CD4-positive, alpha-beta T cell treated with Interferon gamma for 1 hour (primary cell): Measurements from ENCODE around the gene PID1.
"Not testable (repeated sequence)": the region's sequence is repeated elsewhere in the genome, so short reads cannot be mapped to it uniquely, and the experiment has no call there.

ENCODE experiments used
- DNase-seq: peaks from one replicate; pipeline ENCODE4 v3.0.0-alpha.2; 2020

PID1 gene

GRCh38 chr2:229206548-229206947, 64.5 kb downstream of the PID1 start:
- DNase-seq: no peak

DNA sequence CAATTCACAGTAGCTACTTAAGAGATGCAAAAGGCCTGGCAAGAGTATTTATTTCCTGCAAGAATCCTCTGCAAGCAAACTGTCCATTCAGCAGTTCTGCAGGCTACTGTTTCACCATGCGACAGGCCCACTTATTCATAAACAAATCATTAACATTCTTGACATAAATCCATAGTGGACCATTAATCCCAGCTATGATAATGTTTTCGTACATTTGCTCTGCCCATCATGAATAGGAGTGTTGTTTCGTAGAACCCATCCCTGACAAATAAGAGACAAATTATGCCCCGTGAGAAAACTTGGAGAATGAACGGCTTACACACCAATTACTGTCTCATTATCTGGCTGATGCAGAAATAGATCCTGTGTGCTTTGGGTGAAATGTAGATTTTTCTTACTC, 65.4 kb downstream of the PID1 start:
- no peak for DNase-seq

- DNase-seq: no peak
Observed at GRCh38 chr2:229202646-229203045, 68.4 kb downstream of the PID1 start.

DNA sequence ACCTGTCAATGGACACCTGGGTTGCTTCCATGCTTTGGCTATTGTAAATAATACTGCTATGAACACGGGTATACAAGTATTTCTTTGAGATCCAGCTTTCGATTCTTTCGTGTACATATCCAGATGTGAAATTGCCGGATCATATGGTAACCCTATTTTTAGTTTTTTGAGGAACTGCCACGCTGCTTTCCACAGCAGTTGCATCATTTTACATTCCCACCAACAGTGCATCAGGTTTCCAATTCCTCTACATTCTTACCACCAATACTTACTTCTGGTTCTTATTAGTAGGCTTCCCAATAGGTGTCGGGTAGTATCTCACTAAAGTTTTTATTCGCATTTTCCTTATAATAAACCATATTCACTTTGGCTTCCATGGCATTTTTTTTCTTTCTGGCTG, 69.6 kb downstream of the PID1 start:
- DNase-seq: no peak

DNA sequence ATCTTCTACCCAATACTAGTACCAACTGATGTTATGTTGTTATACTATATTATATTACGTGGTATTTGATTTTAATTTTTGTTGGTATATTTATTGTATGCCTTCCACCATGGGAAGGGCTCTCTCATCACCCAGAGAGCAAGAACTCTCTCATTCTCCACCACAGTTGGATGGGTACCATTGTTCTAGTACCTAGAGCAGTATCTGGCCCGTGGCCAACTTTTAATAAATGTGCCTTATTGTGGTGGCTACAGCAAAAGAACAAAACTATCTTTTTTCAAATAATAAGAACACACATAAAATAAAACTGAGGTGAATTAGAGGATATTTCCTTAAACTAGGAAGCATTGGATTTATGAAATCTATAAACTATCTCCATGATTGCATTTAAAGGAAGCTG, 71.8 kb downstream of the PID1 start:
- no peak for DNase-seq

- no peak for DNase-seq
Observed at GRCh38 chr2:229196448-229196847, 74.6 kb downstream of the PID1 start.

- no peak for DNase-seq
Observed at GRCh38 chr2:229195346-229195947, 75.6 kb downstream of the PID1 start.

DNA sequence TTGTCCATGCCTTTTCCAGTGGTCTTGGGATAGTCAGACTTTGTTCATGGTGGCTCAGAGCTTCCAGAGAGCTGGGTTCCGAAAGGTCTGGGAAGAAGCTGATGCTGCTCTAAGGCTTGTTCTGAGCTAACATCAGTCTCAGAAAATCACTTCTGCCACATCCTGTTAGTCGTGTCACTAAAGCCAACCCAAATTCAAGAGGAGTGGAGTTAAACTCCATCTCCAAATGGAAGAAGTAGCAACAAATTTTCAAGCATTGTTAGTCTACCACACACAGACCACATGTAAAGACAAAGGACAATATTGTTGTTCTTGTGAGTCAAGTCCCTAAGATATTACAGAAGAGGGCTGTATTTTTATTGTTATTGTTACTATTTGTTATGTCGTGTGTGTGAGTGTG, 77.8 kb downstream of the PID1 start:
- no peak for DNase-seq

- DNase-seq: no peak
Observed at GRCh38 chr2:229191413-229191812, 79.7 kb downstream of the PID1 start.

DNA sequence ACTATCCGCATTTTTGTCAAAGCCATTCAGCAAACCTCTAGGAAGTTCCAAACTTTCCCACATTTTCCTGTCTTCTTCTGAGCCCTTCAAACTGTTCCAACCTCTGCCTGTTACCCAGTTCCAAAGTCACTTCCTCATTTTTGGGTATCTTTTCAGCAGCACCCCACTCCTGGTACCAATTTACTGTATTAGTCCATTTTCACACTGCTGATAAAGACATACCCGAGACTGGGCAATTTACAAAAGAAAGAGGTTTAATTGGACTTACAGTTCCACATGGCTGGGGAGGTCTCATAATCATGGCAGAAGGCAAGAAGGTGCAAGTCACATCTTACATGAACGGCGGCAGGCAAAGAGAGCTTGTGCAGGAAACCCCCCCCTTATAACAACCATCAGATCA, 84.0 kb downstream of the PID1 start:
- DNase-seq: not testable (repeated sequence)

GRCh38 chr2:229181641-229182040, 89.4 kb downstream of the PID1 start:
- DNase-seq: no peak

GRCh38 chr2:229180658-229181057, 90.4 kb downstream of the PID1 start:
- DNase-seq: no peak

DNA sequence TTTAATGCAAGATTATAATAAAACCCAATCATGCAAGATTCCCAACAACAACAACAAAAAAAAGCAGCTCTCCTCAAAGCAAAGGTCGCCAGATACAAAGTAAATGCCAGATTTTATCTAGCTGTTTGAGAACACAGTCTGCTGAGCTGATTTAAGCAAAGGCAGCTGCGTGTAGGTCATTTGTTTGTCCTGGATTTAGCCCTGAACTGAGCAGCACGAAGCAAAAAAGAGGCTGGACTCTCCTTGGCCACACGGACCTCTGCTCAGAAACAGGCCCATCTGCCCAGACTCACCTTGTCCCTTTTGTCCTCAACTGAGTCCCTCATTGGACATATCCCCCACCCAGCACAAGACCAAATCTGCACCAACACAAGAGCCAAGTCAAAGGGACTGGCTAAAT, 91.5 kb downstream of the PID1 start:
- no peak for DNase-seq

GRCh38 chr2:229178706-229179105, 92.4 kb downstream of the PID1 start:
- DNase-seq: no peak

DNA sequence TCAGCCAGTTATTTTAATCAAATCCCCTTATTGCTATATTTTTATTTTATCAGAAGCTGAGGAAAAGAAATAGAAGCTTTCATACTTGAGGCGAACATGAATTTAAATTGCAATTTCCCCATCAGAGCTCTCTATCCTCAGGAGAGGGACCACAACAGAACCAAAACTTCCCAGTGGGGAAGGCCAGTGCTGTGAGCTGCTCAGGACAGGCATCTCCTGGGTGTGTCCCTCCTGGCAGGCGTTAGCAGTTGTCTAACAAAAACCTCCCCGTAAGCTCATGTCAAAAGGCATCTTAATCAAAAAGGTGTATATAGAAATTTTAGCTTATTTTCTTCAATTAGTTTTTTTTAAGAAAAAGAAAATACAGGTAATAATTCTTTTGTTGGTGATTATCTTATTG, 93.0 kb downstream of the PID1 start:
- DNase-seq: no peak

DNA sequence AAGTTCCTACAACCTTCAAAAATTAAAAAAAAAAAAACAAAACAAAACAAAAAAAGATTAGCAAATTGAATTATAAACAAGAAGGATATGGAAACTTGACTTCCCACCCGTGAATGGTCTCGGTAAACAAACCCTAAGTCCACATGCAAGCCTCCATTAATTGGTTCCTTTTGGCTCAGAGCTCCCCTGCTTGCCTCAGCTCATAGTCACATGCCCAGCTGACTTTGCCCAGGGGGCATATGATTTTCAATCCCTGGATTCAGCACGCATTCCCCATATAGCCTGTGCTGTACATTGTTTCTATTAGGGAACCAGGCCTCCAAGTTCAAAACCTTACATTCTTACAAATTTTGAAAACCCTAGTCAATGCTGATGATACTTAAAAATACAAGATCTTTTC, 95.0 kb downstream of the PID1 start:
- no peak for DNase-seq

- no peak for DNase-seq
Observed at GRCh38 chr2:229175497-229175863, 95.6 kb downstream of the PID1 start.

DNA sequence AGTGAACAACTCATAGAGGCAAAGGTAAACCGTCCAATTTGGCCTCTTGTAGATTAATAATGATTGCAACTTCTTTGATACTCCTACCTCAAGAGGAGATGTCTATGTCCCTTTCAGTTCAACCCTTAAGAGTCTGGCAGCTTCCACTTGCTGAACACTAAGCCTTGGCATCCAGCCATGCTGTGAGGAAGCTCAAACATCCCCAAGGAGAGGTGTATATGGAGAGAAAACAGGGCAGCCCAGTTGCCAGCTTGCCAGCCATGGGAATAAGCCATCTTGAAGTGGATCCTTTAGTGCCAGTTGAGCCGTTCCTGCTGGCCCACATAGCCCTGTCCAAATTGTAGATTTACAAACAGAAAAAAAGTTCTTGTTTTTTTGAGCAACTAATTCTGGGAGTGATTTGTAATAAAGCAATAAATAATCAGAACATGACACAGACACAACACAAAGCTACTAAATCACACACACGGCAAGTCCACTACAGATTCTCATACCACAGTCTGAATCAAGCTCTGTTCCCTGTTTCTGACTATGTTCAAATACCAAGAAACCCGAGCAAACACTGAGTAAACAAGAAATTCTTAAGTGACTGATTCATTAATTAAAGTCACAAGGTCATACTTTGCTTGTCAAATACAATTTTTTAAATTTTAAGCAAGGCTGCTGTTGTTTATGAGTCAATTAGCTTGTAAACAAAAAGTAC, 96.1 kb downstream of the PID1 start:
- no peak for DNase-seq

DNA sequence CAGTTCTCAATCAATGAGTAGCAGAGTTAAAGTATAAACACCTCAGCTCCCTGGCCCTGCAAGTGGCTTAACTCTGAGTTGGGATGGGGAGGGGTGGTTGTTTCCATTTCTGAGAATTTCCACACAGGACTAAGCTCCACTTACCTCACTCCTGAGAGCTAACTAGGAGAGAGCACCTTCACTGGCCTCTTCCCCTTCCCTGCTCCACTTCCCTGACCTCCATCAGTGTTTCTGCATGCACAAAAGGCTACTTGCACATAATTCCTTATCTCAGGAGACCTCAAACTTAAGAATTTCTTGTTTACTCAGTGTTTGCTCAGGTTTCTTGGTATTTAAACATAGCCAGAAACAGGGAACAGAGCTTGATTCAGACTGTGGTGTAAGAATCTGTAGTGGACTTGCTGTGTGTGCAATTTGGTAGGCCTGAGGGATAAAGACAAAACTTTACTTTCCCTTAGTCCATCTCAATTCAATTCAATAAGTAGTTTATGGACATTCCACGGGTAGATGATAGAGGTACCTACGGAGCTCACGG, 97.2 kb downstream of the PID1 start:
- no peak for DNase-seq

- no peak for DNase-seq
Observed at GRCh38 chr2:229170916-229171315, 100.2 kb downstream of the PID1 start.

DNA sequence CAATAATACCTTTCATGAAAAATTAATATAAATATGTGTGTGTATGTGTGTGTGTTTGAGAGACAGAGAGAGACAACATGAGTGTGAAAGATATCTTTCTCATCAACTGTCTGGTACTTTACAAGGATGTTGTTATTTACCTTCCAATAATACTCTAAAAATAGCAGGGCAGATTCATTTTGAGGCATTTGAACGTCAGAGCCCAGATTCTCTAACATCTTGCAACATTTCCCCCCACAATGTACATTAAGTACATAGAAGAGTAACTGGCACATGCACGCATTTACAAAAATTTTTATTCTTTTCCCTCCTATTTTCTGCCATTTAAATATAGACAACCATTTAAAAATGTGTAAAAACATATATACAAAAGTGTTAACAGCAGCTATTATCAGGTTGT, 100.9 kb downstream of the PID1 start:
- no peak for DNase-seq

DNA sequence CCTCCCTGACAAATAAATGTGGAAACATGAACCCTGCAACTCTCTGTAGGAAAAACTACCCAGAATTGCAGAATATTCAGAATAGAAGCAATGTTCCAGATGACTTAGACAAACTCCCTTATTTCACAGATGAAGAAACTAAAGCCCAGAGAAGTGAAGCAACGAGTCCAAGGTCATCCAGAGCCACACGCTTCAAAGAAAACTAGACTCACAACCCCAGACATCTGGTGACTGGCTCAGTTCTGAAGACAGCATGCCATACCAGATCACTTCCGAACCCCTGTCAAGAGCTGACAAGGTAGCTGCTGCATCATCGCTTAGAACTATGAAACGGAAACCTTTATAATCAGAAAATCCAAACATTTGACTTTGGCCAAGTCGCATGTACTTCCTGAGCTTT, 101.3 kb downstream of the PID1 start:
- DNase-seq: no peak

GRCh38 chr2:229164545-229165249, 106.4 kb downstream of the PID1 start:
- DNase-seq: no peak

GRCh38 chr2:229163893-229164292, 107.2 kb downstream of the PID1 start:
- DNase-seq: no peak
